H9 (cell line): ENCODE results near the gene MGP. TPM values are rescaled to one million over a fixed set of nuclear protein-coding genes. Genes with fewer than 3 reads are reported as not detected.

Experiments
- DNase-seq: peaks from one replicate; pipeline ENCODE4 v3.0.0-alpha.2; 2017
- H2AFZ ChIP-seq: one replicate; pipeline ENCODE4 v1.6.1; 2013; ENCODE audit warnings: mild to moderate bottlenecking, low read length, control low read depth, moderate library complexity
- H2AK5ac ChIP-seq: 2 replicates; pipeline ENCODE4 v1.6.1; 2013; ENCODE audit warnings: low read length, control low read depth, mixed read lengths; ENCODE audit not compliant: insufficient read length
- H2BK120ac ChIP-seq: one replicate; pipeline ENCODE4 v1.6.1; 2013; ENCODE audit warnings: low read depth, mild to moderate bottlenecking, low read length, control low read depth, inconsistent platforms; ENCODE audit not compliant: poor library complexity, severe bottlenecking
- H2BK12ac ChIP-seq: 2 replicates; pipeline ENCODE4 v1.6.1; 2013; ENCODE audit warnings: low read length, control low read depth, mixed read lengths, low read depth; ENCODE audit not compliant: insufficient read length
- H2BK15ac ChIP-seq: 2 replicates; pipeline ENCODE4 v1.6.1; 2013; ENCODE audit warnings: low read depth, low read length, control low read depth
- H2BK20ac ChIP-seq: one replicate; pipeline ENCODE4 v1.6.1; 2013; ENCODE audit warnings: low read depth, mild to moderate bottlenecking, low read length, control low read depth, inconsistent platforms; ENCODE audit not compliant: poor library complexity, severe bottlenecking
- H2BK5ac ChIP-seq: 2 replicates; pipeline ENCODE4 v1.6.1; 2013; ENCODE audit warnings: low read length, control low read depth, mixed read lengths; ENCODE audit not compliant: insufficient read length
- H3K14ac ChIP-seq: 2 replicates; pipeline ENCODE4 v1.6.1; 2013; ENCODE audit warnings: low read length, control low read depth; ENCODE audit not compliant: insufficient read depth
- H3K18ac ChIP-seq: 2 replicates; pipeline ENCODE4 v1.6.1; 2013; ENCODE audit warnings: low read depth, mild to moderate bottlenecking, mixed read lengths, low read length, control low read depth; ENCODE audit not compliant: insufficient read length
- H3K23ac ChIP-seq: 2 replicates; pipeline ENCODE4 v1.6.1; 2013; ENCODE audit warnings: low read length, control low read depth, mixed read lengths, low read depth; ENCODE audit not compliant: insufficient read length
- H3K23me2 ChIP-seq: 2 replicates; pipeline ENCODE4 v1.6.1; 2013; ENCODE audit warnings: low read depth, mild to moderate bottlenecking, mixed read lengths, low read length, control low read depth; ENCODE audit not compliant: insufficient read length, poor library complexity, severe bottlenecking
- H3K27ac ChIP-seq: 2 replicates; pipeline ENCODE4 v1.5.1; 2013; ENCODE audit warnings: low read length, control low read depth, mixed read lengths, low read depth; ENCODE audit not compliant: insufficient read length
- H3K27me3 ChIP-seq: 2 replicates; pipeline ENCODE4 v1.6.1; 2013; ENCODE audit warnings: low read length, control low read depth, inconsistent platforms; ENCODE audit not compliant: insufficient read depth
- H3K4ac ChIP-seq: 2 replicates; pipeline ENCODE4 v1.6.1; 2013; ENCODE audit warnings: low read depth, mild to moderate bottlenecking, control low read depth, inconsistent platforms, low read length, moderate library complexity
- H3K4me1 ChIP-seq: 2 replicates; pipeline ENCODE4 v1.6.1; 2013; ENCODE audit warnings: low read length, control low read depth, inconsistent platforms; ENCODE audit not compliant: insufficient read depth
- H3K4me2 ChIP-seq: 2 replicates; pipeline ENCODE4 v1.6.1; 2013; ENCODE audit warnings: low read length, control low read depth, mixed read lengths; ENCODE audit not compliant: insufficient read length, insufficient read depth
- H3K56ac ChIP-seq: 2 replicates; pipeline ENCODE4 v1.6.1; 2013; ENCODE audit warnings: low read depth, mild to moderate bottlenecking, mixed read lengths, low read length, control low read depth; ENCODE audit not compliant: insufficient read length
- H3K79me1 ChIP-seq: 2 replicates; pipeline ENCODE4 v1.6.1; 2013; ENCODE audit warnings: low read depth, mild to moderate bottlenecking, moderate library complexity, low read length, control low read depth, inconsistent platforms; ENCODE audit not compliant: insufficient read depth, poor library complexity, severe bottlenecking
- H3K79me2 ChIP-seq: 2 replicates; pipeline ENCODE4 v1.6.1; 2013; ENCODE audit warnings: low read length, control low read depth, inconsistent platforms; ENCODE audit not compliant: insufficient read depth
- H3K9ac ChIP-seq: 2 replicates; pipeline ENCODE4 v1.6.1; 2013; ENCODE audit warnings: low read length, control low read depth, mixed read lengths; ENCODE audit not compliant: insufficient read length; ENCODE audit errors: extremely low read depth
- H3K9me3 ChIP-seq: one replicate; pipeline ENCODE4 v1.6.1; 2013; ENCODE audit warnings: low read depth, low read length, inconsistent platforms; ENCODE audit not compliant: control insufficient read depth
- H3T11ph ChIP-seq: one replicate; pipeline ENCODE4 v1.6.1; 2013; ENCODE audit warnings: mild to moderate bottlenecking, low read length, control low read depth, inconsistent platforms
- H4K20me1 ChIP-seq: one replicate; pipeline ENCODE4 v1.6.1; 2013; ENCODE audit not compliant: control insufficient read depth, insufficient read length, insufficient read depth
- H4K5ac ChIP-seq: 2 replicates; pipeline ENCODE4 v1.6.1; 2013; ENCODE audit warnings: low read depth, mild to moderate bottlenecking, mixed read lengths, low read length, control low read depth; ENCODE audit not compliant: insufficient read length
- H4K8ac ChIP-seq: replicated peaks from 2 replicates; pipeline ENCODE4 v1.6.1; 2013; ENCODE audit warnings: low read length, control low read depth, mixed read lengths, low read depth; ENCODE audit not compliant: insufficient read length
- H4K91ac ChIP-seq: 2 replicates; pipeline ENCODE4 v1.6.1; 2013; ENCODE audit warnings: low read depth, mild to moderate bottlenecking, moderate library complexity, mixed read lengths, low read length, control low read depth; ENCODE audit not compliant: insufficient read length
- H3K27ac Mint-ChIP-seq, 3 experiments: 2 replicates in 2 of 3; 3 replicates in 1 of 3; pipeline ENCODE4 v1.8.0; 2020 to 2021; ENCODE audit warnings: mixed read lengths in 3 of 3, mild to moderate bottlenecking in 1 of 3, moderate library complexity in 1 of 3
- H3K27me3 Mint-ChIP-seq: 2 replicates; pipeline ENCODE4 v1.8.0; 2021; ENCODE audit warnings: low read depth, mild to moderate bottlenecking, moderate library complexity, mixed read lengths
- H3K36me3 Mint-ChIP-seq, 3 experiments: 2 replicates in 2 of 3; 3 replicates in 1 of 3; pipeline ENCODE4 v1.8.0; 2020 to 2021; ENCODE audit warnings: low read depth in 3 of 3, mixed read lengths in 3 of 3; ENCODE audit not compliant: insufficient read depth in 1 of 3
- H3K4me1 Mint-ChIP-seq, 2 experiments: 2 replicates each; pipeline ENCODE4 v1.8.0; 2020; ENCODE audit warnings: mixed read lengths in 2 of 2
- H3K4me3 Mint-ChIP-seq, 2 experiments: 2 replicates in 1 of 2; 3 replicates in 1 of 2; pipeline ENCODE4 v1.8.0; 2020 to 2021; ENCODE audit warnings: mild to moderate bottlenecking in 2 of 2, mixed read lengths in 2 of 2, moderate library complexity in 1 of 2
- H3K9me3 Mint-ChIP-seq, 2 experiments: 2 replicates in 1 of 2; 3 replicates in 1 of 2; pipeline ENCODE4 v1.8.0; 2020; ENCODE audit warnings: mild to moderate bottlenecking in 2 of 2, mixed read lengths in 2 of 2, moderate library complexity in 1 of 2
- CTCF ChIP-seq: fragments of 200-600 bp; sonication (generic); conservative IDR thresholded peaks from 3 replicates; pipeline ENCODE4 v1.8.0; 2021; ENCODE audit warnings: antibody characterized with exemption, mild to moderate bottlenecking
- WGBS: extraction: QIAGEN DNeasy Blood & Tissue Kit; methylation state at CpG from one replicate; pipeline ENCODE4 v1.1.7; 2013; ENCODE audit warnings: missing lambda C conversion rate, low lambda C conversion rate, mixed read lengths; ENCODE audit not compliant: insufficient read length; ENCODE audit errors: extremely low coverage; 5-methylcytosine and 5-hydroxymethylcytosine counted together
- total RNA-seq: library from RNA; stranded (reverse); gene quantifications from 2 replicates; pipeline ENCODE4 v1.2.1, GENCODE V29; 2021

Gene MGP
- total RNA-seq, 1 experiment from 2014 or later = not detected

- H3K27ac Mint-ChIP-seq = no peak overlapping the region
- no peak for DNase-seq
- no CpG with 5 or more reads among the region's 3 CpGs for WGBS
Observed at GRCh38 chr12:14833336-14833735, 52.3 kb downstream of the MGP start.

More at GRCh38 chr12:14833336-14833735, 52.3 kb downstream of the MGP start:
- Histone ChIP-seq H3K4me1 (no peaks in the 10 kb centered on the region), H3K14ac (no peak overlapping the region), H3K4me2 (no peak overlapping the region), H2BK20ac (no peak overlapping the region), H2BK120ac (no peak overlapping the region), H3K27me3 (no peaks in the 10 kb centered on the region), H2BK12ac (no peak overlapping the region), H3K18ac (no peak overlapping the region), H3K27ac (no peak overlapping the region), H3T11ph (no peak overlapping the region), H3K23ac (no peak overlapping the region), H2BK15ac (no peak overlapping the region), H2AK5ac (no peak overlapping the region), H3K9ac (no peak overlapping the region), H3K79me2 (no peaks in the 10 kb centered on the region; the same call in 1 of the 2 replicates), H4K8ac (no peak overlapping the region), H3K79me1 (no peaks in the 10 kb centered on the region), H4K20me1 (no peaks in the 10 kb centered on the region), H2AFZ (no peak overlapping the region), H3K23me2 (no peaks in the 10 kb centered on the region), H2BK5ac (no peak overlapping the region), H4K5ac (no peak overlapping the region), H3K4ac (no peak overlapping the region), H4K91ac (no peak overlapping the region), H3K56ac (no peak overlapping the region), H3K9me3 (no peaks in the 10 kb centered on the region)
- 0 out of 4 replicates have a peak, but pooled peaks cover 0 to 3% of the 10 kb centered on the region in 2 experiments for H3K4me1 Mint-ChIP-seq
- H3K9me3 Mint-ChIP-seq = peaks cover 0 to 2% of the 10 kb centered on the region in 2 experiments; a peak in 1 of 5 replicates
- no peaks in the 10 kb centered on the region for H3K36me3 Mint-ChIP-seq
- no peak for TF ChIP-seq CTCF
- H3K4me3 Mint-ChIP-seq = no peak overlapping the region
- no peaks in the 10 kb centered on the region for H3K27me3 Mint-ChIP-seq

Other genes with a start within 250 kb of the MGP start
- 1.3 and 1.9 TPM in 2 replicates for gene GUCY2C, start 189.3 kb downstream of the MGP start, total RNA-seq
- 108 TPM in 2 replicates for gene WBP11, start 82.4 kb downstream of the MGP start, total RNA-seq
- gene C12orf60, start 82.2 kb downstream of the MGP start, total RNA-seq = 1.6 and 1.9 TPM in 2 replicates
- not detected in 2 replicates for gene SMCO3, start 71.7 kb downstream of the MGP start, total RNA-seq
- gene ART4, start 42.3 kb downstream of the MGP start, total RNA-seq = not detected in 2 replicates
- not detected in 2 replicates for gene ERP27, start 52.7 kb upstream of the MGP start, total RNA-seq
- 0.29 and 0.44 TPM in 2 replicates for gene ARHGDIB, start 75.7 kb upstream of the MGP start, total RNA-seq
- gene PDE6H, start 87.2 kb upstream of the MGP start, total RNA-seq = not detected in 2 replicates